ENCODE measurements around the gene BANF2. TPM values are rescaled to one million over a fixed set of nuclear protein-coding genes. Genes with fewer than 3 reads are reported as not detected.

BANF2 gene
- total RNA-seq, 1 experiment from 2014 or later: not detected

GRCh38 chr20:17759449-17759848 lies 59.7 kb downstream of the BANF2 start:
- CTCF ChIA-PET: no interaction called here
- POLR2A ChIA-PET (ENCODE audit: low non-redundant PET): no interaction called here
- no peak for DNase-seq (ENCODE audit: low spot score)
- Histone ChIP-seq H3K4me1 (ENCODE audit: insufficient read depth, low read length, poor library complexity, severe bottlenecking) (no peaks in the 10 kb centered on the region), H3K27me3 (replicated peaks; ENCODE audit: insufficient read depth, low read depth, low read length, poor library complexity) (no peaks in the 10 kb centered on the region), H3K36me3 (ENCODE audit: insufficient read depth, low read length, poor library complexity, severe bottlenecking) (no peaks in the 10 kb centered on the region), H3K4me3 (ENCODE audit: low read depth, low read length, poor library complexity, severe bottlenecking) (no peak overlapping the region), H3K27ac (ENCODE audit: low read depth, low read length, poor library complexity, severe bottlenecking) (no peak overlapping the region), H3K9me3 (ENCODE audit: low read depth, low read length, poor library complexity, severe bottlenecking) (no peaks in the 10 kb centered on the region)
- intact Hi-C loops (cut with micrococcal nuclease; ENCODE audit: unreplicated experiment): no loop called here
- BruUV-seq (replicated peaks): no TSS peak
- TF ChIP-seq CTCF (conservative IDR thresholded peaks at IDR 0.05; ENCODE audit: low read depth, low read length) (no peak), EZH2 (IDR thresholded peaks at IDR 0.05; ENCODE audit: borderline replicate concordance, low read depth, low read length, poor library complexity, severe bottlenecking) (no peak)

- H3K36me3 ChIP-seq (ENCODE audit: insufficient read depth, low read length, poor library complexity, severe bottlenecking): no peaks in the 10 kb centered on the region
- intact Hi-C loops (cut with micrococcal nuclease; ENCODE audit: unreplicated experiment): no loop called here
- CTCF ChIA-PET: no interaction called here
- H3K27ac ChIP-seq (ENCODE audit: low read depth, low read length, poor library complexity, severe bottlenecking): no peak overlapping the region
- H3K4me3 ChIP-seq (ENCODE audit: low read depth, low read length, poor library complexity, severe bottlenecking): no peak overlapping the region
- no peaks in the 10 kb centered on the region for H3K27me3 ChIP-seq (replicated peaks; ENCODE audit: insufficient read depth, low read depth, low read length, poor library complexity)
- no peaks in the 10 kb centered on the region for H3K9me3 ChIP-seq (ENCODE audit: low read depth, low read length, poor library complexity, severe bottlenecking)
- peak; percentile 14 for DNase-seq (ENCODE audit: low spot score)
- H3K4me1 ChIP-seq (ENCODE audit: insufficient read depth, low read length, poor library complexity, severe bottlenecking): no peaks in the 10 kb centered on the region
- BruUV-seq (replicated peaks): no TSS peak
- no peak for TF ChIP-seq CTCF (conservative IDR thresholded peaks at IDR 0.05; ENCODE audit: low read depth, low read length)
- POLR2A ChIA-PET (ENCODE audit: low non-redundant PET): no interaction called here
These were observed 61.8 kb downstream of the BANF2 start for GRCh38 chr20:17761604-17762003.

- intact Hi-C loops (cut with micrococcal nuclease; ENCODE audit: unreplicated experiment): no loop called here
- ChIA-PET CTCF (no interaction called here), POLR2A (ENCODE audit: low non-redundant PET) (no interaction called here)
- DNase-seq (ENCODE audit: low spot score): no peak
- H3K36me3 ChIP-seq (ENCODE audit: insufficient read depth, low read length, poor library complexity, severe bottlenecking): no peaks in the 10 kb centered on the region
- no peak overlapping the region for H3K27ac ChIP-seq (ENCODE audit: low read depth, low read length, poor library complexity, severe bottlenecking)
- H3K27me3 ChIP-seq (replicated peaks; ENCODE audit: insufficient read depth, low read depth, low read length, poor library complexity): no peaks in the 10 kb centered on the region
- no peaks in the 10 kb centered on the region for H3K4me1 ChIP-seq (ENCODE audit: insufficient read depth, low read length, poor library complexity, severe bottlenecking)
- no peaks in the 10 kb centered on the region for H3K9me3 ChIP-seq (ENCODE audit: low read depth, low read length, poor library complexity, severe bottlenecking)
- H3K4me3 ChIP-seq (ENCODE audit: low read depth, low read length, poor library complexity, severe bottlenecking): no peak overlapping the region
- no peak for TF ChIP-seq CTCF (conservative IDR thresholded peaks at IDR 0.05; ENCODE audit: low read depth, low read length)
- no peak for TF ChIP-seq EZH2 (IDR thresholded peaks at IDR 0.05; ENCODE audit: borderline replicate concordance, low read depth, low read length, poor library complexity, severe bottlenecking)
- BruUV-seq (replicated peaks): no TSS peak
These were observed 62.6 kb downstream of the BANF2 start for GRCh38 chr20:17762243-17762872.
